Panc1 (cell line): ENCODE data around the gene APLP2. TPM values are rescaled to one million over a fixed set of nuclear protein-coding genes. Genes with fewer than 3 reads are reported as not detected.

Experiments used
- ATAC-seq: fragments of 200-7000 bp; cut with Tn5 transposase; 2 replicates; pipeline ENCODE4 v1.9.1; 2020; ENCODE audit warnings: mild to moderate bottlenecking, moderate library complexity
- BruUV-seq: library from RNA; stranded (reverse); fragments of 400-500 nt; replicated peaks from 2 replicates; lab custom pipeline; 2021; lab: Mats Ljungman, UMichigan
- CTCF ChIA-PET: fragments of 300-600 bp; sonication (Branson Sonifier 250); formaldehyde crosslinking; loops from one replicate; lab custom pipeline; 2022; ENCODE audit warnings: antibody characterized with exemption; lab: Charles Lee
- POLR2A ChIA-PET: fragments of 300-600 bp; sonication (Branson Sonifier 250); formaldehyde crosslinking; loops from one replicate; lab custom pipeline; 2022; ENCODE audit warnings: antibody characterized with exemption; lab: Charles Lee
- DNase-seq: peaks from one replicate; pipeline ENCODE4 v3.0.0-alpha.2; 2010; ENCODE audit warnings: low read depth, low spot score
- H3K27ac ChIP-seq: 2 replicates; pipeline ENCODE4 v1.5.1; 2011; ENCODE audit warnings: mild to moderate bottlenecking, low read length, inconsistent platforms
- H3K27me3 ChIP-seq: fragments of 200-500 bp; sonication (Bioruptor generic); 2 replicates; pipeline ENCODE4 v1.6.0; 2014; ENCODE audit warnings: low read length, inconsistent platforms; ENCODE audit not compliant: control insufficient read depth, insufficient read depth
- H3K36me3 ChIP-seq: fragments of 200-500 bp; sonication (Bioruptor generic); 2 replicates; pipeline ENCODE4 v1.5.1; 2014; ENCODE audit warnings: inconsistent platforms, mild to moderate bottlenecking, low read length, moderate library complexity; ENCODE audit not compliant: control insufficient read depth, insufficient read depth
- H3K4me1 ChIP-seq: 2 replicates; pipeline ENCODE4 v1.5.1; 2011; ENCODE audit warnings: inconsistent platforms, mild to moderate bottlenecking, low read length, moderate library complexity; ENCODE audit not compliant: control insufficient read depth, insufficient read depth
- H3K4me3 ChIP-seq, 2 experiments: 2 replicates each; pipeline ENCODE4 v1.5.1; 2011 to 2012; ENCODE audit warnings: low read depth in 2 of 2, low read length in 2 of 2, mild to moderate bottlenecking in 2 of 2, inconsistent platforms in 1 of 2, moderate library complexity in 1 of 2
- H3K9me3 ChIP-seq: fragments of 200-500 bp; sonication (Bioruptor generic); 2 replicates; pipeline ENCODE4 v1.5.1; 2014; ENCODE audit warnings: low read depth, mild to moderate bottlenecking, inconsistent platforms, low read length, moderate library complexity; ENCODE audit not compliant: control insufficient read depth, insufficient read depth
- POLR2AphosphoS5 ChIP-seq: IDR thresholded peaks from 2 replicates; pipeline ENCODE4 v1.6.1; 2012; ENCODE audit warnings: mild to moderate bottlenecking, low read depth, low read length, moderate library complexity
- SIN3A ChIP-seq: IDR thresholded peaks from 2 replicates; pipeline ENCODE4 v1.6.1; 2012; ENCODE audit warnings: low read depth, mild to moderate bottlenecking, low read length, moderate library complexity, borderline replicate concordance; ENCODE audit not compliant: insufficient read depth
- TCF7L2 ChIP-seq: IDR thresholded peaks from 2 replicates; pipeline ENCODE4 v1.6.1; 2011; ENCODE audit warnings: mild to moderate bottlenecking, low read depth, low read length, inconsistent platforms
- in situ Hi-C: cut with HindIII; loops from 2 replicates; pipeline ENCODE4 v1.10.0; 2016; ENCODE audit warnings: low sequenced_read_pairs, low pct_unique_long_range_greater_than_20kb
- intact Hi-C: fragments of 100-400 bp; cut with micrococcal nuclease; formaldehyde crosslinking; loops from one replicate; pipeline ENCODE4 v1.10.0; 2022; ENCODE audit not compliant: unreplicated experiment
- total RNA-seq: library from RNA; stranded (reverse); gene quantifications from one replicate; pipeline ENCODE4 v1.2.1, GENCODE V29; 2021; ENCODE audit not compliant: unreplicated experiment
- TF ChIP-seq, protein P1 (sequence below), 2 experiments: IDR thresholded peaks; 2 replicates each; pipeline ENCODE4 v1.6.1; 2011 to 2012; ENCODE audit warnings: low read depth in 2 of 2, control low read depth in 1 of 2, low read length in 1 of 2, mild to moderate bottlenecking in 1 of 2, moderate library complexity in 1 of 2; ENCODE audit not compliant: insufficient read depth in 1 of 2
- TF ChIP-seq, protein P2 (sequence below): fragments of 450-650 bp; IDR thresholded peaks from 2 replicates; pipeline ENCODE4 v1.5.1; 2017; ENCODE audit warnings: mild to moderate bottlenecking

The APLP2 gene
- total RNA-seq, 1 experiment from 2014 or later = 589 TPM

DNA sequence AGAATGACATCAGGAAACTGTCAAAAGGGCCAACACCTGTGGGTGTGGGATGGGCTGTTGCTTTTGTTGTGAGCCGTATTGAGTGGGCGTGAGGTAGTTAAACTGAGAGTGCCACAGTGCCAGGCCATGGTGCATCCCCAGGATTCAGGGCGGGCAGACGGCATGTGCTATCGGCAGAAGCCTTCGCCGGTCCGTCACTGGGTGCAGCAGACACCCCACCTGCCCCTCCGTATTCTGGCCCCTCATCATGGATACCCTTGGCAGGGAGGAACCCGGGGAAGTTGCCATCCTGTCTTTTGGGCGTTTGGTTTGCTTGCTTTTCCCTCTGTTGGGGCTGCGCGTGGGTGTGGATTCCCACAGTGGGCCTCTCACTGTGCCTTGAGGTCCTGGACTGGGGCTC, 117.4 kb downstream of the APLP2 start:
- no peaks in the 10 kb centered on the region for H3K36me3 ChIP-seq
- no peaks in the 10 kb centered on the region for H3K4me1 ChIP-seq
- POLR2A ChIA-PET = no interaction called here
- no peaks in the 10 kb centered on the region for H3K9me3 ChIP-seq
- BruUV-seq = no TSS peak
- H3K27me3 ChIP-seq = no peaks in the 10 kb centered on the region; the same call in 1 of the 2 replicates
- DNase-seq (no peak), ATAC-seq (no peak)
- CTCF ChIA-PET = no interaction called here
- H3K4me3 ChIP-seq = no peak overlapping the region
- TF ChIP-seq, protein P1, sequence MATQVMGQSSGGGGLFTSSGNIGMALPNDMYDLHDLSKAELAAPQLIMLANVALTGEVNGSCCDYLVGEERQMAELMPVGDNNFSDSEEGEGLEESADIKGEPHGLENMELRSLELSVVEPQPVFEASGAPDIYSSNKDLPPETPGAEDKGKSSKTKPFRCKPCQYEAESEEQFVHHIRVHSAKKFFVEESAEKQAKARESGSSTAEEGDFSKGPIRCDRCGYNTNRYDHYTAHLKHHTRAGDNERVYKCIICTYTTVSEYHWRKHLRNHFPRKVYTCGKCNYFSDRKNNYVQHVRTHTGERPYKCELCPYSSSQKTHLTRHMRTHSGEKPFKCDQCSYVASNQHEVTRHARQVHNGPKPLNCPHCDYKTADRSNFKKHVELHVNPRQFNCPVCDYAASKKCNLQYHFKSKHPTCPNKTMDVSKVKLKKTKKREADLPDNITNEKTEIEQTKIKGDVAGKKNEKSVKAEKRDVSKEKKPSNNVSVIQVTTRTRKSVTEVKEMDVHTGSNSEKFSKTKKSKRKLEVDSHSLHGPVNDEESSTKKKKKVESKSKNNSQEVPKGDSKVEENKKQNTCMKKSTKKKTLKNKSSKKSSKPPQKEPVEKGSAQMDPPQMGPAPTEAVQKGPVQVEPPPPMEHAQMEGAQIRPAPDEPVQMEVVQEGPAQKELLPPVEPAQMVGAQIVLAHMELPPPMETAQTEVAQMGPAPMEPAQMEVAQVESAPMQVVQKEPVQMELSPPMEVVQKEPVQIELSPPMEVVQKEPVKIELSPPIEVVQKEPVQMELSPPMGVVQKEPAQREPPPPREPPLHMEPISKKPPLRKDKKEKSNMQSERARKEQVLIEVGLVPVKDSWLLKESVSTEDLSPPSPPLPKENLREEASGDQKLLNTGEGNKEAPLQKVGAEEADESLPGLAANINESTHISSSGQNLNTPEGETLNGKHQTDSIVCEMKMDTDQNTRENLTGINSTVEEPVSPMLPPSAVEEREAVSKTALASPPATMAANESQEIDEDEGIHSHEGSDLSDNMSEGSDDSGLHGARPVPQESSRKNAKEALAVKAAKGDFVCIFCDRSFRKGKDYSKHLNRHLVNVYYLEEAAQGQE (IDR thresholded peaks at IDR 0.05; ENCODE audit: insufficient read depth in 1 of 2, low read depth in 2 of 2, low read length in 1 of 2) = no peak
- TF ChIP-seq, protein P2, sequence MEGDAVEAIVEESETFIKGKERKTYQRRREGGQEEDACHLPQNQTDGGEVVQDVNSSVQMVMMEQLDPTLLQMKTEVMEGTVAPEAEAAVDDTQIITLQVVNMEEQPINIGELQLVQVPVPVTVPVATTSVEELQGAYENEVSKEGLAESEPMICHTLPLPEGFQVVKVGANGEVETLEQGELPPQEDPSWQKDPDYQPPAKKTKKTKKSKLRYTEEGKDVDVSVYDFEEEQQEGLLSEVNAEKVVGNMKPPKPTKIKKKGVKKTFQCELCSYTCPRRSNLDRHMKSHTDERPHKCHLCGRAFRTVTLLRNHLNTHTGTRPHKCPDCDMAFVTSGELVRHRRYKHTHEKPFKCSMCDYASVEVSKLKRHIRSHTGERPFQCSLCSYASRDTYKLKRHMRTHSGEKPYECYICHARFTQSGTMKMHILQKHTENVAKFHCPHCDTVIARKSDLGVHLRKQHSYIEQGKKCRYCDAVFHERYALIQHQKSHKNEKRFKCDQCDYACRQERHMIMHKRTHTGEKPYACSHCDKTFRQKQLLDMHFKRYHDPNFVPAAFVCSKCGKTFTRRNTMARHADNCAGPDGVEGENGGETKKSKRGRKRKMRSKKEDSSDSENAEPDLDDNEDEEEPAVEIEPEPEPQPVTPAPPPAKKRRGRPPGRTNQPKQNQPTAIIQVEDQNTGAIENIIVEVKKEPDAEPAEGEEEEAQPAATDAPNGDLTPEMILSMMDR = no peak
- TF ChIP-seq POLR2AphosphoS5 (no peak), TCF7L2 (no peak), SIN3A (no peak)
- intact Hi-C loops (no loop called here), in situ Hi-C loops (no loop called here)
- no peak overlapping the region for H3K27ac ChIP-seq

DNA sequence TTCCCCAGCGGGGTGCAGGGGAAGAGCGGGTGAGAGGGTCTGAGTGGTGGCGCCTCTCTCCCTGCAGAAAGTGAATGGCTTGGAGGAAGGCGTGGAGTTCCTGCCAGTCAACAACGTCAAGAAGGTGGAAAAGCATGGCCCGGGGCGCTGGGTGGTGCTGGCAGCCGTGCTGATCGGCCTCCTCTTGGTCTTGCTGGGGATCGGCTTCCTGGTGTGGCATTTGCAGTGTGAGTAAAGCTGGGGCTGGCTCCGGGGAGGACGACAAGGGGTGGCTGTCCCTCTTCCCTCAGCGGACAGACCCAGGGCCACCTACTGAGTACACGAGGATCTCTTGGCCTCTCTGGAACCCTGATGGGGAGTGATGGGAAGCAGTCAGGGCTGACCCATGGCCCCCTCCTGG, 118.4 kb downstream of the APLP2 start:
- CTCF ChIA-PET = no interaction called here

More for the DNA sequence above, 118.4 kb downstream of the APLP2 start:
- in situ Hi-C loops (no loop called here), intact Hi-C loops (no loop called here)
- H3K4me1 ChIP-seq = no peaks in the 10 kb centered on the region
- no peaks in the 10 kb centered on the region for H3K9me3 ChIP-seq
- TF ChIP-seq POLR2AphosphoS5 (no peak), SIN3A (no peak), TCF7L2 (no peak)
- TF ChIP-seq, protein P1 (IDR thresholded peaks at IDR 0.05; ENCODE audit: insufficient read depth in 1 of 2, low read depth in 2 of 2, low read length in 1 of 2) = no peak
- TF ChIP-seq, protein P2 = no peak
- H3K27ac ChIP-seq = no peak overlapping the region
- H3K36me3 ChIP-seq = no peaks in the 10 kb centered on the region
- no peaks in the 10 kb centered on the region; the same call in 1 of the 2 replicates for H3K27me3 ChIP-seq
- DNase-seq (no peak), ATAC-seq (no peak)
- no TSS peak for BruUV-seq
- H3K4me3 ChIP-seq = no peak overlapping the region
- POLR2A ChIA-PET = no interaction called here
